Activated CD4-positive, alpha-beta T cell treated with anti-CD3 and anti-CD28 coated beads, Interleukin-2, amount 10 ng/mL, durations not matched to agents 24 days and 14 days (primary cell): ENCODE measurements around the gene ADARB2. TPM values are rescaled to one million over a fixed set of nuclear protein-coding genes. Genes with fewer than 3 reads are reported as not detected.

ENCODE experiments used
- DNase-seq: peaks from one replicate; pipeline ENCODE4 v3.0.0; 2022
- H3K27ac Mint-ChIP-seq: one replicate; pipeline ENCODE4 v1.8.0; 2022; ENCODE audit warnings: mild to moderate bottlenecking, mixed read lengths
- H3K27me3 Mint-ChIP-seq: one replicate; pipeline ENCODE4 v1.8.0; 2022; ENCODE audit warnings: mixed read lengths
- H3K36me3 Mint-ChIP-seq: one replicate; pipeline ENCODE4 v1.8.0; 2022; ENCODE audit warnings: low read depth, mild to moderate bottlenecking, mixed read lengths
- H3K4me1 Mint-ChIP-seq: one replicate; pipeline ENCODE4 v1.8.0; 2021; ENCODE audit warnings: mixed read lengths
- H3K4me3 Mint-ChIP-seq: one replicate; pipeline ENCODE4 v1.8.0; 2022; ENCODE audit warnings: mild to moderate bottlenecking, moderate library complexity, mixed read lengths
- H3K9me3 Mint-ChIP-seq: one replicate; pipeline ENCODE4 v1.8.0; 2021; ENCODE audit warnings: mixed read lengths
- intact Hi-C: fragments of 100-400 bp; cut with micrococcal nuclease; formaldehyde crosslinking; loops from one replicate; pipeline ENCODE4 v1.15.1; 2023
- total RNA-seq: library from RNA; stranded (reverse); gene quantifications from 2 replicates; pipeline ENCODE4 v1.2.3, GENCODE V29; 2022

Gene ADARB2
- total RNA-seq, 1 donor from 2014 or later = not detected

DNA sequence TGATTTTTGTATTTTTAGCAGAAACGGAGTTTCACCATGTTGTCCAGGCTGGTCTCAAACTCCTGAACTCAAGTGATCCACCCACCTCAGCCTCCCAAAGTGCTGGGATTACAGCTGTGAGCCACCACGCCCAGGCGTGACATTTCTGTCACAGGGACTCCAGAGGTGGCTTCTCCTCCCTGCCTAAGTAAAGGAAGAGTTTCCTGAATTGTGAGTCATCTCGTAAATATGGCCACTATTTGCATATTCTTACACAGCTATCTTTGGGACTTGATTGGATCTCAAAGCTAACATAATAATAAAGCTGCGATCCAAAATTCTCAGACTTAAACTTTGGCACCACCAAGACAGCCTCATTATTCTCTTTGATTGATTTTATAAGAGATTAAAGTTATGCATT, 50.1 kb downstream of the ADARB2 start:
- H3K36me3 Mint-ChIP-seq = no peaks in the 10 kb centered on the region
- H3K4me3 Mint-ChIP-seq = no peak overlapping the region
- H3K4me1 Mint-ChIP-seq = no peaks in the 10 kb centered on the region
- no peaks in the 10 kb centered on the region for H3K9me3 Mint-ChIP-seq
- no peak overlapping the region for H3K27ac Mint-ChIP-seq
- H3K27me3 Mint-ChIP-seq = peaks cover 11% of the 10 kb centered on the region
- DNase-seq = no peak
- intact Hi-C loops = no loop called here

- DNase-seq = no peak
- Mint-ChIP-seq H3K27ac (no peak overlapping the region), H3K9me3 (no peaks in the 10 kb centered on the region), H3K4me3 (no peak overlapping the region), H3K36me3 (no peaks in the 10 kb centered on the region), H3K4me1 (no peaks in the 10 kb centered on the region), H3K27me3 (peaks cover 5% of the 10 kb centered on the region)
- intact Hi-C loops = no loop called here
Measured at GRCh38 chr10:1686491-1686749, 50.9 kb downstream of the ADARB2 start.

DNA sequence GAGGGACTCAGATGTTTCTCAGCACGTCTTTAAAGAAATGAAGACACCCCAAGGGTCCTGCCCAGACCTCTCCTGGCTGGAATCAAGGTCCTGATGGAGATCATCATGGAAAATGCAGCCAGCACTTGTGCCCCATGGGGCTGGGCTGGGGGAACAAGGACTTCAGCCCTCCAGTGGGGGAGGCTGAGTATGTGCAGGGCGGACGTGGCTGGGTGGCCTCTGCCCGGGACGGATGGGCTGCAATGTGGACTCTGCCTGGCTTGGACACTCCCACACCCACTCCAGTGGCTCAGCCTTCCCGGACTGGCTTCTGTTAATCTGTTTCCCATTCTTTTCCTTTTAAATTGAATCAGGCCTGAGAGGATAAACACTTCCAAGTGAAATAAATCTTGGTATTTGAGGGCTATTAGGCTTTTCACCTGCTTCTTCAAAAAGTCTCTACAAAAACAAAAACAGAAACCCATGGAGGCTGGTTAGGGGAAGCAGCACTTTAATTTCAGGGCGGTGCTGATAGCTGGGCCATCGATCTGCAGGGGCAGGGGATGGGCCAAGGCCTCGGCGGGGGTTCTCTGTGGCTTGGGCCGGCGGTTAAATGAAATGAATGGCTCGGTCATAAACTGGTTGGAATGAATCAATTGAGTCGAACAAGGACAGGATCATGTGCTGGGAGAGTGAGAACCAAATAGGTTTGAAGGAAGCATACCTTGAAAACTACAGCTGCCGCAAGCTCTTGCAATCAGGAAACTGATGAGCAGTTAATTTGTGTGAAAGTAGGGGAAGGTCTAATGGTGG, 51.4 kb downstream of the ADARB2 start:
- no peak overlapping the region for H3K27ac Mint-ChIP-seq
- no peak for DNase-seq
- peaks cover 5% of the 10 kb centered on the region for H3K27me3 Mint-ChIP-seq
- intact Hi-C loops = no loop called here
- no peaks in the 10 kb centered on the region for H3K4me1 Mint-ChIP-seq
- H3K4me3 Mint-ChIP-seq = no peak overlapping the region
- no peaks in the 10 kb centered on the region for H3K36me3 Mint-ChIP-seq
- no peaks in the 10 kb centered on the region for H3K9me3 Mint-ChIP-seq

GRCh38 chr10:1684991-1685390, 52.3 kb downstream of the ADARB2 start:
- Mint-ChIP-seq H3K4me3 (no peak overlapping the region), H3K4me1 (no peaks in the 10 kb centered on the region), H3K36me3 (no peaks in the 10 kb centered on the region), H3K27ac (no peak overlapping the region), H3K9me3 (no peaks in the 10 kb centered on the region), H3K27me3 (peaks cover 1% of the 10 kb centered on the region)
- DNase-seq = no peak
- intact Hi-C loops = no loop called here

- intact Hi-C loops = no loop called here
- H3K4me1 Mint-ChIP-seq = no peaks in the 10 kb centered on the region
- H3K9me3 Mint-ChIP-seq = no peaks in the 10 kb centered on the region
- H3K27ac Mint-ChIP-seq = no peak overlapping the region
- H3K36me3 Mint-ChIP-seq = no peaks in the 10 kb centered on the region
- H3K27me3 Mint-ChIP-seq = peaks cover 1% of the 10 kb centered on the region
- no peak for DNase-seq
- no peak overlapping the region for H3K4me3 Mint-ChIP-seq
Measured at GRCh38 chr10:1683649-1684048, 53.7 kb downstream of the ADARB2 start.

- Mint-ChIP-seq H3K4me1 (no peaks in the 10 kb centered on the region), H3K4me3 (no peak overlapping the region), H3K27ac (no peak overlapping the region), H3K27me3 (peaks cover 1% of the 10 kb centered on the region), H3K36me3 (no peaks in the 10 kb centered on the region), H3K9me3 (no peaks in the 10 kb centered on the region)
- intact Hi-C loops = no loop called here
- no peak for DNase-seq
Measured at GRCh38 chr10:1679821-1680650, 57.3 kb downstream of the ADARB2 start.

- Mint-ChIP-seq H3K9me3 (no peaks in the 10 kb centered on the region), H3K4me1 (no peaks in the 10 kb centered on the region), H3K27ac (no peak overlapping the region), H3K4me3 (no peak overlapping the region), H3K36me3 (no peaks in the 10 kb centered on the region), H3K27me3 (no peaks in the 10 kb centered on the region)
- intact Hi-C loops = no loop called here
- no peak for DNase-seq
Measured at GRCh38 chr10:1678084-1678483, 59.2 kb downstream of the ADARB2 start.

- Mint-ChIP-seq H3K36me3 (no peaks in the 10 kb centered on the region), H3K4me3 (no peak overlapping the region), H3K27ac (no peak overlapping the region), H3K27me3 (no peaks in the 10 kb centered on the region), H3K9me3 (no peaks in the 10 kb centered on the region), H3K4me1 (no peaks in the 10 kb centered on the region)
- DNase-seq = no peak
- intact Hi-C loops = no loop called here
Measured at GRCh38 chr10:1677307-1677939, 59.9 kb downstream of the ADARB2 start.

- no peaks in the 10 kb centered on the region for H3K9me3 Mint-ChIP-seq
- no peaks in the 10 kb centered on the region for H3K36me3 Mint-ChIP-seq
- H3K4me3 Mint-ChIP-seq = no peak overlapping the region
- H3K4me1 Mint-ChIP-seq = no peaks in the 10 kb centered on the region
- intact Hi-C loops = no loop called here
- no peak overlapping the region for H3K27ac Mint-ChIP-seq
- H3K27me3 Mint-ChIP-seq = no peaks in the 10 kb centered on the region
- DNase-seq = no peak
Measured at GRCh38 chr10:1674501-1674900, 62.8 kb downstream of the ADARB2 start.

DNA sequence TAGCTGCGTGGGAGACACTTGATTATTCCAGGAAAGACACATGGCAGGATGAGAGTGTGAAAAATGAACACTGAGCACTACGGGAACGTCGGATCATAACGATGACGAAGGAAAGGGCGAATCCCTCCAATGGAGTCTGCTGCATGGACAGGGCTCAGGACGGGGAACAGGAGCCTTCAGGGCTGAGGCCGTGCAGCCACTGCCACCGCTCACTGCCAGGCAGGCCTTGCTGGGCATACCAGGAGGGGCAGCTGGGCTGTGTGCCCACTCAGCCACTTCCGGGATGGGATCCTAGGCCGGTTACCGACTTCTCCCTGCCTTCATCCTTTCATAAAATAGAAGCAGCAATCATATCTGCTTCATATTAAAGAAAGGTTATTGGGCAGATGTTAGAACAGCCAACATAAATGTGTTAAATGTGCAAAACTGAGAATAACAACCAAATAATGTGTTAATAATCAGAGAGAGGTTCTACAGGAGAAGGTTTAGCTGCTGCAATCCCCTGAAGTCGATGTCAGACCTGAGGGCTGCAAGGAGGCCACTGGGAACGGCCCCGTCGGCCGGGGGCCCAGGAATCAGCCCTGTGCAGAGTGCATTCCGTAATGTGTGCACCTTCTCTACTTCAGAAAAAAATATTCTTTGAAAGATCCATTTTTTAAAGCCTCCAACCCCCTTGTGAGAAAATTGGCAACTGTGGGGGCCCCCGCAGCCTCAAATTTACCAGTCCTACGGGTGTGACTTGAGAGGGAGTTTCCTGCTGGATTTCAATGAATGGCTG, 63.6 kb downstream of the ADARB2 start:
- Mint-ChIP-seq H3K4me1 (no peaks in the 10 kb centered on the region), H3K36me3 (no peaks in the 10 kb centered on the region), H3K4me3 (no peak overlapping the region), H3K9me3 (no peaks in the 10 kb centered on the region), H3K27me3 (no peaks in the 10 kb centered on the region), H3K27ac (no peak overlapping the region)
- intact Hi-C loops = no loop called here
- DNase-seq = no peak

DNA sequence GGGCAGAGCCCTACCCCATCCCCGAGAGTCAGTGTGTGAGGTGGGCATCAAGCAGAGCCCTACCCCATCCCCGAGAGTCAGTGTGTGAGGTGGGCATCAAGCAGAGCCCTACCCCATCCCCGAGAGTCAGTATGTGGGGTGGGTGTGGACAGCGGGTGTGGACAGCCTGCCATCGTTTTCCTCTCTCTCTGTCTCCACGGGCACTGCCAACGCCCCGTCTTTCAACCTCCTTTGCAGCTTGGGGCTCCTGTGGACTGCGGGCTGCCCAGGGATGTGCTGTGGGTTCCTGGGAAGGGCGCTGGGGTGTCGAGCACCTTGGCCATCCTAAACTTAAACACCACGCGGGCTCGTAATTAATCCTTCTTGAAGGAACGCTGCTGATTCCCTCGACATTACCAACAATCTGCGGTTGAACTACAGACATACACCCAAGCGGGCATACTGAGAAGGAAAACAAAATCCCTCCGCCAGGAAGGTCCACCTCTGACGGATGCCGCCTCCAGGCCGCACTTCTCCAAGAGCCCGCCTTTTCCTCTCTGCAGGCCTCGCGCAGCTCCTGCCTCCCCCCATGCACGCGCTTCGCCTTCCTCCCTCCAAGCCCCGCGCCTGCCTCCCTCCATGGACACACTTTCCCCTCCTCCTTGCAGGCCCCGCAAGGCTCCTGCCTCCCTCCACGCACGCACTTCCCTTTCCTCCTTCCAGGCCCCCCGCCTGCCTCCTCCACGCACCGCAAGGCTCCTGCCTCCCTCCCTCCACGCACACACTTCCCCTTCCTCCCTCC, 65.1 kb downstream of the ADARB2 start:
- no peaks in the 10 kb centered on the region for H3K27me3 Mint-ChIP-seq
- H3K4me3 Mint-ChIP-seq = no peak overlapping the region
- H3K4me1 Mint-ChIP-seq = no peaks in the 10 kb centered on the region
- no peak for DNase-seq
- intact Hi-C loops = no loop called here
- H3K36me3 Mint-ChIP-seq = no peaks in the 10 kb centered on the region
- H3K27ac Mint-ChIP-seq = no peak overlapping the region
- H3K9me3 Mint-ChIP-seq = no peaks in the 10 kb centered on the region

DNA sequence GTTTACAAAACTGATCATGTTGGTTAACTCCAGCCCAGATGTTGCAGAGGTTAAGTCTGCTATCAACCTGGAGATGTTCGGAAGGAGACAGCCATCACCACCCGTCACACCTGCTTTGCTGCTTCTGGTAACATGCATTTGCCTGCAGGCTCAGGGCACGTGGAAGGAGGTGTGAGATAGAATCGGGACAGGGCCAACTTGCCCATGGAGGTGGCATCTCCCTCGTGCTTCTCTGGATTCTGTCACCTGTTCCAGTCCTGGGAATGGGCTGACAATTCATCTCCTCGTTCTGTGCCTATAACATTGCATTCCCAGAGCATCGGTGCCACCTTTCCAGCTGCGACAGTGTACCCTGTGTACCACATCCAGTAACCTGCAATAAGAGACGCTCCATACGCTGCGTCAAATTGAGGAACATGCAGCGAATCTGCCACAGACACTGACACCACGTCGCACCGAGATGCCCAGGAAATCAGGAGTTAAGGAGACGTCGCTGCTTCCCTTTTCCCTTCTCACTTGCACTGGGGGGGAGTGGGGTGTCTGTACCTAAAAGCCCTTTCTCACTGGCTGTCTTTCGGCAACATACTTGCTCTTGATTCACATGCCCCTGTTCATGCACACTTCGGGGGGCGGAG, 65.8 kb downstream of the ADARB2 start:
- intact Hi-C loops = no loop called here
- H3K9me3 Mint-ChIP-seq = no peaks in the 10 kb centered on the region
- no peak overlapping the region for H3K27ac Mint-ChIP-seq
- H3K27me3 Mint-ChIP-seq = no peaks in the 10 kb centered on the region
- no peaks in the 10 kb centered on the region for H3K4me1 Mint-ChIP-seq
- no peaks in the 10 kb centered on the region for H3K36me3 Mint-ChIP-seq
- no peak for DNase-seq
- no peak overlapping the region for H3K4me3 Mint-ChIP-seq
